Measurements from ENCODE around the gene PGF. TPM values are rescaled to one million over a fixed set of nuclear protein-coding genes. Genes with fewer than 3 reads are reported as not detected.

Gene PGF
- total RNA-seq, 3 donors from 2014 or later = 3.7 to 17.9 (median 8.2) TPM

- H3K27me3 ChIP-seq = no peaks in the 10 kb centered on the region
- no peak for DNase-seq (ENCODE audit: low spot score in 2 of 2)
- H3K36me3 ChIP-seq = no peaks in the 10 kb centered on the region
- no peak overlapping the region for H3K4me3 ChIP-seq
- peaks cover 0 to under 1% of the 10 kb centered on the region in 2 donors for H3K4me1 ChIP-seq
- no peaks in the 10 kb centered on the region for H3K9me3 ChIP-seq
- TF ChIP-seq, protein P1, sequence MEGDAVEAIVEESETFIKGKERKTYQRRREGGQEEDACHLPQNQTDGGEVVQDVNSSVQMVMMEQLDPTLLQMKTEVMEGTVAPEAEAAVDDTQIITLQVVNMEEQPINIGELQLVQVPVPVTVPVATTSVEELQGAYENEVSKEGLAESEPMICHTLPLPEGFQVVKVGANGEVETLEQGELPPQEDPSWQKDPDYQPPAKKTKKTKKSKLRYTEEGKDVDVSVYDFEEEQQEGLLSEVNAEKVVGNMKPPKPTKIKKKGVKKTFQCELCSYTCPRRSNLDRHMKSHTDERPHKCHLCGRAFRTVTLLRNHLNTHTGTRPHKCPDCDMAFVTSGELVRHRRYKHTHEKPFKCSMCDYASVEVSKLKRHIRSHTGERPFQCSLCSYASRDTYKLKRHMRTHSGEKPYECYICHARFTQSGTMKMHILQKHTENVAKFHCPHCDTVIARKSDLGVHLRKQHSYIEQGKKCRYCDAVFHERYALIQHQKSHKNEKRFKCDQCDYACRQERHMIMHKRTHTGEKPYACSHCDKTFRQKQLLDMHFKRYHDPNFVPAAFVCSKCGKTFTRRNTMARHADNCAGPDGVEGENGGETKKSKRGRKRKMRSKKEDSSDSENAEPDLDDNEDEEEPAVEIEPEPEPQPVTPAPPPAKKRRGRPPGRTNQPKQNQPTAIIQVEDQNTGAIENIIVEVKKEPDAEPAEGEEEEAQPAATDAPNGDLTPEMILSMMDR (IDR thresholded peaks at IDR 0.05) = no peak
- TF ChIP-seq POLR2AphosphoS5 (IDR thresholded peaks at IDR 0.05) (no peak), POLR2A (IDR thresholded peaks at IDR 0.05) (no peak)
- H3K27ac ChIP-seq = no peak overlapping the region
- intact Hi-C loops (cut with DNase I; ENCODE audit: low total_unique reads) = loop anchor here (10.0 kb wide), 1 partner anchor 173 kb away; no protein-coding TSS in a partner anchor
Observed at GRCh38 chr14:74911704-74912103, 43.7 kb downstream of the PGF start.

- intact Hi-C loops (cut with DNase I; ENCODE audit: low total_unique reads) = loop anchor here (10.0 kb wide), 1 partner anchor 174 kb away; no protein-coding TSS in a partner anchor
- Histone ChIP-seq H3K4me3 (no peak overlapping the region), H3K4me1 (no peaks in the 10 kb centered on the region), H3K27ac (no peak overlapping the region), H3K36me3 (no peaks in the 10 kb centered on the region), H3K27me3 (no peaks in the 10 kb centered on the region), H3K9me3 (no peaks in the 10 kb centered on the region)
- DNase-seq (ENCODE audit: low spot score in 2 of 2) = no peak
- TF ChIP-seq POLR2A (IDR thresholded peaks at IDR 0.05) = no peak
- no peak for TF ChIP-seq POLR2AphosphoS5 (IDR thresholded peaks at IDR 0.05)
- TF ChIP-seq, protein P1 (IDR thresholded peaks at IDR 0.05) = no peak
Observed at GRCh38 chr14:74911221-74911620, 44.2 kb downstream of the PGF start.

- no peaks in the 10 kb centered on the region for H3K9me3 ChIP-seq
- H3K36me3 ChIP-seq = no peaks in the 10 kb centered on the region
- no peak overlapping the region for H3K4me3 ChIP-seq
- no peak overlapping the region for H3K27ac ChIP-seq
- H3K4me1 ChIP-seq = no peaks in the 10 kb centered on the region
- TF ChIP-seq POLR2AphosphoS5 (IDR thresholded peaks at IDR 0.05) (no peak), POLR2A (IDR thresholded peaks at IDR 0.05) (no peak)
- TF ChIP-seq, protein P1 (IDR thresholded peaks at IDR 0.05) = no peak
- H3K27me3 ChIP-seq = no peaks in the 10 kb centered on the region
- intact Hi-C loops (cut with DNase I; ENCODE audit: low total_unique reads) = loop anchor here (10.0 kb wide), 1 partner anchor 174 kb away; no protein-coding TSS in a partner anchor
- DNase-seq (ENCODE audit: low spot score in 2 of 2) = no peak
Observed at GRCh38 chr14:74910556-74910955, 44.8 kb downstream of the PGF start.

- no peaks in the 10 kb centered on the region for H3K36me3 ChIP-seq
- no peaks in the 10 kb centered on the region for H3K27me3 ChIP-seq
- H3K27ac ChIP-seq = no peak overlapping the region
- no peaks in the 10 kb centered on the region for H3K9me3 ChIP-seq
- DNase-seq (ENCODE audit: low spot score in 2 of 2) = no peak
- H3K4me3 ChIP-seq = no peak overlapping the region
- intact Hi-C loops (cut with DNase I; ENCODE audit: low total_unique reads) = loop anchor here (10.0 kb wide), 1 partner anchor 175 kb away; no protein-coding TSS in a partner anchor
- H3K4me1 ChIP-seq = no peaks in the 10 kb centered on the region
- TF ChIP-seq, protein P1 (IDR thresholded peaks at IDR 0.05) = no peak
- TF ChIP-seq POLR2AphosphoS5 (IDR thresholded peaks at IDR 0.05) (no peak), POLR2A (IDR thresholded peaks at IDR 0.05) (no peak)
Observed at GRCh38 chr14:74909911-74910310, 45.5 kb downstream of the PGF start.

DNA sequence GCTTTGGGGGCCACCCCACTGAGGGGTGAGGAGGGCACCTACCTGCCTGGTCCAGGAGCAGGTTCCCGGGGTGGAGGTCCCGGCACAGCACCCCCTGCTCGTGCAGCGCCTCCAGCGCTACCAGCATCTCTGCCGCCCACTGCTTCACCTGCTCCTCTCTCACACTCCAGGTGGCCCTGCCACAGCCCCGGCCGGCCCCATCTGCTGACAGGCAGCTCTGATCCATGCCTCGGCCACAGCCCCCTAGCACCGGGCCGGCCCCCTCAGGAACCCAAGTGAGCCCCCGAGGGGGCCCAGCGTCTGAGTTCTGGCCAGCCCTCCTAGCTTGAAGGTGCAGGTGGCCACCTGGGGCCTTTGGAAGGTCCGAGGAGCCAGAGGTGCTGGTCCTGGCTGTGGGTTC is 45.9 kb downstream of the PGF start:
- Histone ChIP-seq H3K27ac (no peak overlapping the region), H3K36me3 (no peaks in the 10 kb centered on the region), H3K9me3 (no peaks in the 10 kb centered on the region), H3K4me1 (no peaks in the 10 kb centered on the region), H3K27me3 (no peaks in the 10 kb centered on the region), H3K4me3 (no peak overlapping the region)
- intact Hi-C loops (cut with DNase I; ENCODE audit: low total_unique reads) = no loop called here
- TF ChIP-seq, protein P1 (IDR thresholded peaks at IDR 0.05) = no peak
- no peak for TF ChIP-seq POLR2AphosphoS5 (IDR thresholded peaks at IDR 0.05)
- no peak for TF ChIP-seq POLR2A (IDR thresholded peaks at IDR 0.05)
- no peak for DNase-seq (ENCODE audit: low spot score in 2 of 2)
